Measurements from ENCODE around the gene PCP2. TPM values are rescaled to one million over a fixed set of nuclear protein-coding genes. Genes with fewer than 3 reads are reported as not detected.
A peak's percentile ranks its signal among the peaks of the same experiment; 100 is the strongest.

The PCP2 gene
- not detected in 2 replicates for total RNA-seq (2014; rRNA removed)
- polyA plus RNA-seq (2012) = not detected

DNA sequence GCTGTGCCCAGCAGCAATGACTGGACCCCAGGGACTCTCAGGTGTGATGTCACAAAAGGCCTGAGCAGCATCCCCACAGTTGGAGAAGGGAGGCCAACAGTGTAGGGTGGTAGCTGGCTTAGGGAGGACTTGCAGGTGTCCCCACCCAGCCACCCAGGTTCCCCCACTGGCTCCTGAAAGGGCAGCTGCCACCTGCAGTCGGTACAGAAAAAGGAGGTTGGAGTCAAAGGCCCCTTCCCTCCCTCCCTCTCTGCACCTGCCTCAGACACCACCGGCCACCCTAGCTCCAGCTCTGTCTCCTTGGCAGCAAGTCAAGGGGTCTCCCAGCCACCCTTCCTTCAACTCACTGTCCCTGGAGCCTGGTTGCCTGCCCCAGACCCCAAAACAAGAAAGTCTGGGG lies at the start of gene PCP2:
PCP2 (minus strand) TSS at position 22 of the 400 bp plus-strand sequence. CDS start 262 bp downstream, outside the sequence.
- DNase-seq (ENCODE audit: low read depth) = no peak

DNA sequence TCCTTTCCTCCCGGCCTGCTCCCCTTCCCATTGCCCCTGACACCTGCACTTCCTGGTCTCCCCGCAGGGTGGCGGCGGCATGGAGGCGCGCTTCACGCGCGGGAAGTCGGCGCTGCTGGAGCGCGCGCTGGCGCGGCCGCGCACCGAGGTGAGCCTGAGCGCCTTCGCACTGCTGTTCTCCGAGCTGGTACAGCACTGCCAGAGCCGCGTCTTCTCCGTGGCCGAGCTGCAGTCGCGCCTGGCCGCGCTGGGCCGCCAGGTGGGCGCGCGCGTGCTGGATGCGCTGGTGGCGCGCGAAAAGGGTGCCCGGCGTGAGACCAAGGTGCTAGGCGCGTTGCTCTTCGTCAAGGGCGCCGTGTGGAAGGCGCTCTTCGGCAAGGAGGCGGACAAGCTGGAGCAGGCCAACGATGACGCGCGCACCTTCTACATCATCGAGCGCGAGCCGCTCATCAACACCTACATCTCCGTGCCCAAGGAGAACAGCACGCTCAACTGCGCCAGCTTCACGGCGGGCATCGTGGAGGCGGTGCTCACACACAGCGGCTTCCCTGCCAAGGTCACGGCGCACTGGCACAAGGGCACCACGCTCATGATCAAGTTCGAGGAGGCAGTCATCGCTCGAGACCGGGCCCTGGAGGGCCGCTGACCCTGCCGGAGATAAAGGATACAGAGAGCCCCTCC lies 48.8 kb upstream of the PCP2 start:
- no peak for DNase-seq (ENCODE audit: low read depth)

GRCh38 chr19:7681340-7682174 lies 48.0 kb upstream of the PCP2 start:
- peak; percentile 67 for DNase-seq (ENCODE audit: low read depth)

GRCh38 chr19:7680606-7681339 lies 47.3 kb upstream of the PCP2 start, which contains the start of gene TRAPPC5:
Gene TRAPPC5, plus strand, starts transcription at chr19:7680833. Its CDS starts 1,421 bp downstream, at chr19:7682254.
- peak; percentile 67 for DNase-seq (ENCODE audit: low read depth)

DNA sequence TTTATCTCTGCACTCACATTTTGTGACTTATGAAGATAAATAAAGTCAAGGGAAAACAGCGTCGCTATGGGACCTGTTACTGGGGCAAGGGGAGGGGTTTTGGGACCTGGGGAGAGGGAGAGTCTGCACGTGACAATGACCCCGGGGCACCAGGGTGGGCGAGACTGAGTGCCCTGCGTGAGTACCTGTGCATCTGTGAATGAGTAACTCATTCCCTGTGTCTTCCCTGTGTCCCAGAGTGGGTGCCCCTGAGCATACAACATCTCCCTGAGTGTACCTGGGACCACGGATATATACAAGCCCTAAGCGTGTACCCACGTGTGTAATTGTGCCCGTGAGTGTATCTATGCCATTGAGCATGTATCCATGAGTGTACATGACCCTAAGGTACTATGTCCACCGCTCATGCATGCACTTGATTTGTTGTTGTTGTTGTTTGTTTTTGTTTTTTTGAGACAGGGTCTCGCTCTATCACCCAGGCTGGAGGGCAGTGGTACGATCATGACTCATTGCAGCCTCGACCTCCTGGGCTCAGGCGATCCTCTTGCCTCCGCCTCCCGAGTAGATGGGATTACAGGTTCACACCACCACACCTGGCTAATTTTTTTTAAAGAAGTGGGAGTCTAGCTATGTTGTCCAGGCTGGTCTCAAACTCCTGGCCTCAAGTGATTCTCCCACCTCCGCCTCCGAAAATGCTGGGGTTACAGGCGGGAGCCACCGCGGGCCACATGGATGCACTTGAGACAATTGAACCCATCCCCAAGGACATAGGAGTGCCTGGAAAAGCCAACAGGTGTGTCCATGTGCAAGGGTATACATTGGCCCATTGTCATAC lies 46.5 kb upstream of the PCP2 start:
- no peak for DNase-seq (ENCODE audit: low read depth)

DNA sequence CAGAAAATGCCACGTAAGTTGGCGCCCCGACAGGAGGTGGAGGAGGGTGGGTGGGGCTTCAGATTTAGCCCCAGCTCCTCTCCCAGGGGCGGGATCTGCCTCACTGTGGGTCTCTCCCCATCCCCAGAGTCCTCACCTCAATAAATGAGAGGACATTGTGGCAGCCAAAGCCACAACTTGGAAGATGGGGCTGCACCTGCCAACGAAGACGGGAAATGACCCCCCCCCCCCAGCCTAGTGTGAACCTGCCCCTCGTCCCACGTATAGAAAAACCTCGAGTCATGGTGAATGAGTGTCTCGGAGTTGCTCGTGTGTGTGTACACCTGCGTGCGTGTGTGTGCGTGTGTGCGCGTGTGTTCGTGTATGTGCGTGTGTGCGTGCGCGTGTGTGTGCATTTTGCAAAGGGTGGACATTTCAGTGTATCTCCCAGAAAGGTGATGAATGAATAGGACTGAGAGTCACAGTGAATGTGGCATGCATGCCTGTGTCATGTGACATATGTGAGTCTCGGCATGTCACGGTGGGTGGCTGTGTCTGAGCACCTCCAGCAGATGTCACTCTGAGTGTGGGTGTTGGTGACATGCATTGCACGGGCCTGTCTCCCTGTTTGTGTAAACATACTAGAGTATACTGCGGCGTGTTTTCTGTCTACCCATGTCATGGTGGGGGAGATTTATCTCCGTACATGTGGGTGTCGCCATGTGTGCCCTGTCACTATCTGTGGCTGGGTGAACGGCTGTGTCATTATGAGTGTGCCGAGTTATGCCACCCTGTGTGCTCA lies 45.6 kb upstream of the PCP2 start:
- no peak for DNase-seq (ENCODE audit: low read depth)

DNA sequence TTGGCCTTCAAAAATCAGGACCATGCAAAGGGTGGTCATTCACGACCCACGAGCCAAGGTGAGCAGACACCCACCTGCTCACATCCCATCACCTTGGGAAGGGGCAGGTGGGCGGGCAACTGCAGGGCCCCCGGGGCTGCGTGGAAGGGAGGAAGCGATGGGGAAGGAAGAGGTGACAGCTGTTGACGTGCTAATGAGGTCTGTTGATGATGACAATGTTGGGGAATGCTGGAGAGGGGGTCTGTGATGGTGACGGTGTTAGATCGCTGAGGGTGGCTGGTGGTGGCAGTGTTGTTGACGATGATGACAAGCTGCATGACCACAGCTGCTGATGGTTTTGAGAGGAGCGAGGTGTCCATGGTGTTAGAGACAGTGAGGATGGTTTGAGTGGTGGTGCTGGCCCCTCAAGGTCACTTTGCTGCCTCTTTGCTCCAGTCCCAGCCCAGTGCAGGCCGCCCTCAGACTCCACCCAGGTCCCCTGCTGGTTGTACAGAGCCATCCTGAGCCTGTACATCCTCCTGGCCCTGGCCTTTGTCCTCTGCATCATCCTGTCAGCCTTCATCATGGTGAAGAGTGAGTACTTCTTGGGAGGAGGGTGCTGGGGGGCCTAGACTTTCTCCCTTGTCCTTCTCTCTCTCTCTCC lies 44.3 kb upstream of the PCP2 start:
- no peak for DNase-seq (ENCODE audit: low read depth)

DNA sequence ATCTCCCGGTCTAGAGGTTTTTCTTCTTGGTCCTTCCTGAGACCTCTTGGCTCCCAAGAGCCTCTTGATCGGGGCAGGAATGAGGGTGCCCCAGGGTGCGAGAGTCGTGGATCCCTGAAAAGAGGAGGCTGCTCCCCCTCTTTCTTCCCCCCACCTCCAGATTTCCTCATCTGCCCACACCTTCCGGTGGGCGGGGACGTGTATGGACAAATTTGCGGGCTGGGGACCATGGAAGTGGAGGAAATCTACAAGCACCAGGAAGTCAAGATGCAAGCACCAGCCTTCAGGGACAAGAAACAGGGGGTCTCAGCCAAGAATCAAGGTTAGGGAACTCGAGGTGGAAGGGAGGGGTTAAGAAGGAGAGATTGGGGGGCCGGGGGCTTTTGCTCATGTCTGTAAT lies 43.3 kb upstream of the PCP2 start, which contains the start of gene MCEMP1:
MCEMP1 (plus strand) TSS at position 237 of the 400 bp plus-strand sequence; CDS start at position 268, 31 bp downstream.
- DNase-seq (ENCODE audit: low read depth) = no peak

GRCh38 chr19:7676376-7676775 lies 42.9 kb upstream of the PCP2 start:
- no peak for DNase-seq (ENCODE audit: low read depth)

DNA sequence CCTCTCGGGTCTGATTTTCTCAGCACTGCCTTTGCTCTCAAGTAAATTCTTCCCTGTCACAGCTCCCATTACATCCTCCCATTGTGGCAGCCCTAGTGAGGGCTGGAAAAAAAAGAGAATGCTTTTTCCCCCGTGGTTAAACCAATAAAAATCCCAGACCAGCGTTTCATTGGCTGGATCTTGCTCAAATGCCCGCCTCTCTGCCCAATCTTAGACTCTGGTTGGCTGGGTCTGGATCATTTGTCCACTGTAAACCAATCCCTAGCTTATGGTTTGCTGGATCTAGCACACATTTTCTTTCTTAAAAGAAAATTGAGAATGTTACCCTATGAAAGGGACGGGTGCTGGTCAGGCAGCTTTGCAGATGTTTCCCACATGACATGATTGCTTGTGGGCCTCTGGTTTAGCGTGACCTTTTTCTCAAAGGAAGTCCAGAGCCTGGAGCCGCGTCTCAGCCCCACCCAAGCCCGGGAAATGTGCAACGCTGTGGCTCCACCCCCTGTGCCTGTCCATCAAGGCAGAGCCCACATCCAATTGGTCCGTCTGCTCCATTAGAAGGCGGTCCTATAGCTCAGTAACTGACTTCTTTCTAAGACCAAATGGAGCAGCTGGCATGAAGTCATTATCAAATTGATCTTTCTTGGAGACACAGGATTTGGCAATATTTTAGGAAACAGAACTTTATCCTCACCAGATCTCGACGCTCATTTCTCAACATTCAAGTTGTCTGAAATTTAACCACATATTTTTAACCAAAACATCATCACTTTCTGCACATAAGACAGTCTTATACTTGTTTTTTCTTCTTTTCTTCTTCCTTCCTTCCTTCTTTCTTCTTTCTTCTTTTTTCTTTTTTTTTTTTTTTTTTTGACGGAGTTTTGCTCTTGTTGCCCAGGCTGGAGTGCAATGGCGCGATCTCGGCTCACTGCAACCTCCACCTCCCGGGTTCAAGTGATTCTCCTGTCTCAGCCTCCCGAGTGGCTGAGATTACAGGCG lies 40.8 kb upstream of the PCP2 start:
- DNase-seq (ENCODE audit: low read depth) = peak; percentile 68

- no peak for DNase-seq (ENCODE audit: low read depth)
Measured at GRCh38 chr19:7672522-7672921, 39.0 kb upstream of the PCP2 start.

GRCh38 chr19:7670790-7671189 lies 37.3 kb upstream of the PCP2 start:
- DNase-seq (ENCODE audit: low read depth) = no peak

- DNase-seq (ENCODE audit: low read depth) = no peak
Measured at GRCh38 chr19:7670150-7670783, 36.7 kb upstream of the PCP2 start.

- DNase-seq (ENCODE audit: low read depth) = no peak
Measured at GRCh38 chr19:7669641-7670040, 36.1 kb upstream of the PCP2 start.

DNA sequence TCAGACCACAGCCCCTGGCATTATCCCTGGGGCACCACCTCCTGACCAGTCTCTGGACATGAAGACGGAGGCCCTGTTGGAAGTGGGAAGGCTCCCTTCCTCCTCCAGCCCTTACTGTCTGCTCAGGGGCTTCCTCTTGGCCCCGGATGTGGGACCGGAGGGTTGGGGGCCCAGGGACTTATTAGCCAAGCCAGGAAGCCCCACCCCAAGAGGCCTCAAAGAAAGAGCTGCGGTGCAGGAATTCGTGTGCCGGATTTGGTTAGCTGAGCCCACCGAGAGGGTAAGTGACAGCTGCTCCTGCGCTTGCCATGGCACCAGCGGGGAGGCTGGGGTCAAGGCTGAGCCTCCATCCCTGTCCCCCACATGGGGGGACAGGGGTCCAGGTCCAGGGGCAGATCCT lies 35.3 kb upstream of the PCP2 start, which contains the start of gene RETN:
RETN (plus strand) TSS at position 208 of the 400 bp plus-strand sequence. CDS start 278 bp downstream, outside the sequence.
- no peak for DNase-seq (ENCODE audit: low read depth)

GRCh38 chr19:7665076-7665475 lies 31.6 kb upstream of the PCP2 start:
- no peak for DNase-seq (ENCODE audit: low read depth)

DNA sequence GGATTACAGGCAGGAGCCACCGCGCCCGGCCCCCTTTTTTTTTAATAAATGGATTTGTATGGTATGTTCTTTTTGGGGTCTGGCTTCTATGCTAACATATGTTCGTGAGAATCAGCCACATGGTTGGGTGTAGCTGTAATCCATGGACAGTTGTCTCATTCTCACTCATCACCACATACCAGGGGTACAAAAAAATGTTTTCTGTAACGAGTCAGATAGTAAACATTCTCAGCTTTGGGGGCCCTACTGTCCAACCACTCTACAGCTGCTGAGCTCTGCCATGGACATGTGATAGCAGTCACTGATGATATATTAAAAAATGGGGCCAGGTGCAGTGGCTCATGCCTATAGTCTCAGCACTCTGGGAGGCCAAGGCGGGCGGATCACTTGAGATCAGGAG lies 30.2 kb upstream of the PCP2 start:
- DNase-seq (ENCODE audit: low read depth) = peak; percentile 77

GRCh38 chr19:7662657-7663056 lies 29.1 kb upstream of the PCP2 start:
- DNase-seq (ENCODE audit: low read depth) = no peak

Measured in LHCN-M2 (cell line).